ENCODE results near the gene PARP4.
"Not testable (repeated sequence)": the region's sequence is repeated elsewhere in the genome, so short reads cannot be mapped to it uniquely, and the experiment has no call there.

Gene PARP4

DNA sequence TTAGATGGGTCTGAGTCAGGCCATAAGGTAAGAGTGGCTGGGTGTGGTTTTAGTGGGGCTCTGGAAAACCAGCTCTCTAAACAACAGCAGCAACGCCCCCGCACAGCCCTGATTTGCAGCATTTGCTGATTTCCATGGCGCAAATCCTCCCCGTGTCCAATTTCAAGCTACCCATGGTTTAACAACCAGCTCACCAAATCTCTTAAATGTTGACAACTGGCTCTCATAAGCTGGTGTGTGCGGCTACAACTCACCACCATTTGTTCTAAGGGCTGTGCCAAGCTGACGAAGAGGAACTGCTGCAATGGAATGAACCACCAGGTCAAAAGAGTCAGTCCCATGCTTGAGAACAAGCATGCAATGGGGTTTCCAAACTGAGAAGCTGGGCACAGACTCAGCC lies 22.9 kb downstream of the PARP4 start:
- no peaks in the 10 kb centered on the region for H3K4me1 ChIP-seq
- DNase-seq, result no peak
- H3K4me3 ChIP-seq, result no peak overlapping the region
- intact Hi-C loops (cut with DNase I; ENCODE audit: low total_unique reads), result no loop called here
- H3K27ac ChIP-seq, result no peak overlapping the region
- peaks cover 83 to 92% (median 90%) of the 10 kb centered on the region in 3 donors for H3K36me3 ChIP-seq
- TF ChIP-seq, protein P1, sequence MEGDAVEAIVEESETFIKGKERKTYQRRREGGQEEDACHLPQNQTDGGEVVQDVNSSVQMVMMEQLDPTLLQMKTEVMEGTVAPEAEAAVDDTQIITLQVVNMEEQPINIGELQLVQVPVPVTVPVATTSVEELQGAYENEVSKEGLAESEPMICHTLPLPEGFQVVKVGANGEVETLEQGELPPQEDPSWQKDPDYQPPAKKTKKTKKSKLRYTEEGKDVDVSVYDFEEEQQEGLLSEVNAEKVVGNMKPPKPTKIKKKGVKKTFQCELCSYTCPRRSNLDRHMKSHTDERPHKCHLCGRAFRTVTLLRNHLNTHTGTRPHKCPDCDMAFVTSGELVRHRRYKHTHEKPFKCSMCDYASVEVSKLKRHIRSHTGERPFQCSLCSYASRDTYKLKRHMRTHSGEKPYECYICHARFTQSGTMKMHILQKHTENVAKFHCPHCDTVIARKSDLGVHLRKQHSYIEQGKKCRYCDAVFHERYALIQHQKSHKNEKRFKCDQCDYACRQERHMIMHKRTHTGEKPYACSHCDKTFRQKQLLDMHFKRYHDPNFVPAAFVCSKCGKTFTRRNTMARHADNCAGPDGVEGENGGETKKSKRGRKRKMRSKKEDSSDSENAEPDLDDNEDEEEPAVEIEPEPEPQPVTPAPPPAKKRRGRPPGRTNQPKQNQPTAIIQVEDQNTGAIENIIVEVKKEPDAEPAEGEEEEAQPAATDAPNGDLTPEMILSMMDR (IDR thresholded peaks at IDR 0.05), result no peak
- no peaks in the 10 kb centered on the region for H3K27me3 ChIP-seq
- no peaks in the 10 kb centered on the region for H3K9me3 ChIP-seq

DNA sequence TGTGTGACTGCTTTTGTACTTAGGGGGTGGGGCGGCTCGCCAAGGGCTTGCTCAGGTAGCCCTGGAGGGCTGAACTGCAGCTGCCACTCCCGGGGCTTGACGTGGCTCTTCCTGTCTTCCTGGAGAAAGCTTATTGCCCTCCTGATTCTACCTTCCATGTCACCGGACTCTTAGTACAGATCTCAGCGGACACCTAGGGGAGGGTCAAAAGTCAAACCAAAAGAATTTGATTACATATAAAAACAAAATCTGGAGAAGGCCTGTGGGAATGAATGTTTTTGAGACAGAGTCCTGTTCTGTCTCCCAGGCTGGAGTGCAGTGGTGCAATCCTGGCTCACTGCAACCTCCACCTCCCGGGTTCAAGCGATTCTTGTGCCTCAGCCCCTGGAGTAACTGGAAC lies 24.5 kb downstream of the PARP4 start:
- H3K9me3 ChIP-seq; intact Hi-C loops (cut with DNase I; ENCODE audit: low total_unique reads); H3K27me3 ChIP-seq; H3K27ac ChIP-seq; DNase-seq; H3K4me3 ChIP-seq; H3K4me1 ChIP-seq: not testable (repeated sequence)
- H3K36me3 ChIP-seq, result peaks cover 80 to 90% (median 88%) of the 10 kb centered on the region in 3 donors

DNA sequence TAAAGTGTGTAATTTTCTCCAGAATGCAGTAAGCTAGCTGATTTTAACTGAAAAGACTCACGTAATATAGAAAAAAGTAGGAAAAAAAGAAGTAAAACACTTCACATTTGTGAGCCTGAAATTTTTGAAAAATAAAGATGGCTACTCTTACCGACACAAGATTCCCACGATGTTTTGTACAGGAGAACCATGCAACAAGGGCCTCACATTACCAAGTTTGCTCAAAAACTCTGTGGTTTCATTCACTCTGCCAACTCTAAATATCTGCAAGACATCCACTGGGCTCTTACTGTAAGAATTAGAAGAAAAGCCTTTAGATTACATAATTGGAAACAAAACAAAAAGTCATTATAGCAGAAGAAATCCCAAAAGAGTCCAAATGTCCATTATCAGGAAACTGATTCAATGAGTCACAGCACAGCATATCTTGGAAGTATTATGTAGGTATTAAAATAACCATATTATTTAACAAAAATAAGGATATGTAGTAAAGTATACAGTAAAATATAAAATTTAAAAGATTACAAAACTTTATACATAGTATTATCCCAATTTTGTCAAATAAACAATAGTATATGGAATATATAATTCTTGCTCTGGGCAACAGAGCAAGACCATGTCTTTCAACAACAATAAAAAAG lies 26.4 kb downstream of the PARP4 start:
- DNase-seq; H3K27ac ChIP-seq; H3K4me3 ChIP-seq; H3K9me3 ChIP-seq; H3K27me3 ChIP-seq; H3K4me1 ChIP-seq; intact Hi-C loops (cut with DNase I; ENCODE audit: low total_unique reads): not testable (repeated sequence)
- peaks cover 79 to 90% (median 85%) of the 10 kb centered on the region in 3 donors for H3K36me3 ChIP-seq

DNA sequence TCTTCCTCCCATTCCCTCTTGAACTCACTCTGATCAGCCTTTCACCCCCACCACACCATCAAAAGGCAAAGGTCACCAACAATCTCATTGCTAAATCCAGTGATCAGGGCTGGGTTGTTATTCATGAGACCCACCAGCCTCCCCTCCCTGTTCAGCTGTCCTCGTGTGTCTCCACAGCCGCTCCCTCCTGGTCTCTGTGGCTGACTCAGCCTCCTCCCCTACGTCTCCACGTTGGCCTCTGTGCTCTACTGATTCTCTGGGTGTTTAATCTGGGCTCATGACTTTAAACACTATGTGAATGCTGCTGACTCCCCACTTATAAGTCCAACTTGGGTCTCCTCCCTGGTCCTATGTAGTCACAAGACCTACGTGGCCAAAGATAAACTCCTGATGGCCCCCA lies 38.9 kb downstream of the PARP4 start:
- Histone ChIP-seq H3K36me3 (peaks cover 50 to 83% (median 58%) of the 10 kb centered on the region in 3 donors), H3K4me3 (no peak overlapping the region), H3K27ac (no peak overlapping the region), H3K27me3 (no peaks in the 10 kb centered on the region), H3K4me1 (no peaks in the 10 kb centered on the region), H3K9me3 (no peaks in the 10 kb centered on the region)
- TF ChIP-seq, protein P1 (IDR thresholded peaks at IDR 0.05), result no peak
- intact Hi-C loops (cut with DNase I; ENCODE audit: low total_unique reads), result no loop called here
- no peak for DNase-seq

DNA sequence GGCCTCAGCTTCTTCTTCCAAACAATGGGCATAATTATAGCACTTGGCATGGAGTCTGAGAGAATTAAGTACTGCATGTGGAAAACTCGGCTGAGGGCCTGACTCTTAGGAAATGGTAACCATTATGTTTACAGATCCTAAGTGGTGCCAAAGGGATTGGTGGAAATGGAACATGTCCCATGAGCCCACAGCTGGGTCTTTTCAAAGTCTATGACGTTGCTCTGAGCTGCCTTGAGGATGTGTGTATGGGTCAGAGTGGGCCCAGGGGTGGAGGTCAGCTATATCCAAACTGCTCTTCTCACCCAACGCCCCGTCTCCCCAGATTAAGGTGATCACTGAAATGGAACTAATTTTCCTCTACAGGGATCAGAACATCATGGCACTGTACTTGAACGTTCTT lies 40.4 kb downstream of the PARP4 start:
- H3K27me3 ChIP-seq; H3K4me1 ChIP-seq; DNase-seq; H3K4me3 ChIP-seq; intact Hi-C loops (cut with DNase I; ENCODE audit: low total_unique reads); H3K27ac ChIP-seq; H3K9me3 ChIP-seq: not testable (repeated sequence)
- peaks cover 45 to 79% (median 56%) of the 10 kb centered on the region in 3 donors for H3K36me3 ChIP-seq

DNA sequence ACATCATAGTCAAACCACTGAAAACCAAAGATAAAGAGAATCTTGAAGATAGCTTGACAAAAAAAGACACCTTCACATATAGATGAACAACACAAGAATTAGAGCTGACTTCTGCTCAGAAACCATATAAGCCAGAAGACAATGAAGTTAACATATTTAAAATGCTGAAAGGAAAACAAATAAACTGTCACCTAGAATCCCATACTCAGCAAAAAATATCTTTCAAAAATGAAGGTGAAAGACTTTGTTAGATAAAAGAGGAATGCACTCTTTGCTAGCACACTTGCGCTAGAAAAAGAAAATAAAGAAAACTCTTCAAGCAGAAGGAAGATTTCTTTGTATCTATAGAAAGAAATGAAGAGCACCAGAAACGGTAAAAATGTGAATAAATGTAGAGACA lies 49.5 kb downstream of the PARP4 start:
- no peak overlapping the region for H3K4me3 ChIP-seq
- TF ChIP-seq, protein P1 (IDR thresholded peaks at IDR 0.05), result no peak
- intact Hi-C loops (cut with DNase I; ENCODE audit: low total_unique reads), result no loop called here
- no peaks in the 10 kb centered on the region for H3K9me3 ChIP-seq
- H3K36me3 ChIP-seq, result peaks cover 38 to 62% (median 49%) of the 10 kb centered on the region in 3 donors
- no peak overlapping the region for H3K27ac ChIP-seq
- no peaks in the 10 kb centered on the region for H3K27me3 ChIP-seq
- no peaks in the 10 kb centered on the region for H3K4me1 ChIP-seq
- no peak for DNase-seq

DNA sequence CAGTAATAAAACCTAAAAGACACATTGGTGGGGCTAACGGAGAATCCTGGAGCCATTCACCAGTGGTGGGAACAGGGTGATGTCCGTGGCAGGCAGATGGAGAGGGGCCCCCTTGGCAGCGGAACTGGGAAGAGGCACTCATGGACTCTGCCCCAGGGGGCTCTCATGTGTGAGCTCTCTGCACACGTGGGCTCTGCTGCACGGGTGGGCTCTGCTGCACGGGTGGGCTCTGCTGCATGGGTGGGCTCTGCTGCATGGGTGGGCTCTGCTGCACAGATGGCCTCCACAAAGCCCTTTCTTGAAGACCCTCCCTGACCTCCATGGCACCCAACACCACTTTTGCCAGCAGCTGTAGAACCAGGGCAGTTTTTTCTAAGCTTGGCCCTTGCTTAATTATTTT lies 52.3 kb downstream of the PARP4 start:
- H3K36me3 ChIP-seq, result peaks cover 49 to 62% (median 60%) of the 10 kb centered on the region in 3 donors
- H3K4me1 ChIP-seq, result no peaks in the 10 kb centered on the region
- no peaks in the 10 kb centered on the region for H3K9me3 ChIP-seq
- intact Hi-C loops (cut with DNase I; ENCODE audit: low total_unique reads), result no loop called here
- TF ChIP-seq, protein P1 (IDR thresholded peaks at IDR 0.05), result no peak
- H3K4me3 ChIP-seq, result no peak overlapping the region
- H3K27ac ChIP-seq, result no peak overlapping the region
- no peaks in the 10 kb centered on the region for H3K27me3 ChIP-seq
- no peak for DNase-seq

All from tibial artery (tissue), 4 donors.